Measurements from ENCODE around the gene KIF6.

KIF6 gene

DNA sequence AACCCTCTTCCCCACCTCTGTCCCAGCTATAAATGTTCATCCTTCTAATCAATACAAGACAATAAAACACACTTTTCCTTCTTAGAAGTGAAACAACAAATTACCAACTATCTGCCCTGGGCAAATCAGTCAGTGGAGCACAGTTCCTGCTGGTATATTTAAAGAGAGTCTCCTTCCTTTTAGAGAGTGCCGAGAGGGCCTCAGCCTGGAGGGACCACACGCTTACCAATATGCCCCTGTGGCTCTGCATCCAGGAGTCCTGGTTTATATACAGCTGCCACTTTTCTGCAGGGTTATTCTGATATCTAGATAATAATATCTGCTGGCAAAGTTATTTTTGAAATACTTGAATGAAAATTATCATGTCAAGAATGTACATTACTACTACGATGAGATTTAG, 315.3 kb downstream of the KIF6 start:
- H3K4me1 ChIP-seq (ENCODE audit: control insufficient read depth, insufficient read depth, low read length, unreplicated experiment): no peaks in the 10 kb centered on the region
- H3K79me2 ChIP-seq (ENCODE audit: control insufficient read depth, insufficient read depth, low read length, unreplicated experiment): no peaks in the 10 kb centered on the region
- no peak overlapping the region for H2AFZ ChIP-seq (ENCODE audit: low read length, unreplicated experiment)
- H3K27me3 ChIP-seq (ENCODE audit: insufficient read depth, low read length): no peaks in the 10 kb centered on the region
- H3K4me3 ChIP-seq (ENCODE audit: low read depth, low read length): no peak overlapping the region
- H3K36me3 ChIP-seq (ENCODE audit: insufficient read depth, low read length): no peaks in the 10 kb centered on the region
- H3K27ac ChIP-seq (ENCODE audit: low read depth, low read length): no peak overlapping the region

- no peaks in the 10 kb centered on the region for H3K36me3 ChIP-seq (ENCODE audit: insufficient read depth, low read length)
- H2AFZ ChIP-seq (ENCODE audit: low read length, unreplicated experiment): no peak overlapping the region
- H3K27ac ChIP-seq (ENCODE audit: low read depth, low read length): no peak overlapping the region
- H3K79me2 ChIP-seq (ENCODE audit: control insufficient read depth, insufficient read depth, low read length, unreplicated experiment): no peaks in the 10 kb centered on the region
- H3K4me3 ChIP-seq (ENCODE audit: low read depth, low read length): no peak overlapping the region
- no peaks in the 10 kb centered on the region for H3K27me3 ChIP-seq (ENCODE audit: insufficient read depth, low read length)
- no peaks in the 10 kb centered on the region for H3K4me1 ChIP-seq (ENCODE audit: control insufficient read depth, insufficient read depth, low read length, unreplicated experiment)
These were observed 317.7 kb downstream of the KIF6 start for GRCh38 chr6:39407446-39407993.

DNA sequence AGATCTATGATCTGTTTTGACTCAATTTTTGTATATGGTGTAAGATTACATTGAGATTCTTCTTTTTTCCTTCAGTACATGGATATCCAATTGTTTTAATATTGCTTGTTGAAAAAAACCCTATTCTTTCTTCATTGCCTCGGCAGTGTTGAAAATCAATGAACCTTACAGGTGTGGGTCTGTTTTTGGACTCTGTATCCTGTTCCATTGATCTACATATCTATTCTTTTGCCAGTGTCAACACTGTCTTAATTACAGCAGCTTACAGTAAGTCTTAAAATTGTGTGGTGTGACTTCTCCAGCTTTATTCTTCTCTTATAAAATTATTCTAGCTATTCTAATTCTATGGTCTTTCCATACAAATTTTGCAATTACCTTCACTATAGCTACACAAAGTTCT, 320.9 kb downstream of the KIF6 start:
- Histone ChIP-seq H3K4me1 (ENCODE audit: control insufficient read depth, insufficient read depth, low read length, unreplicated experiment) (no peaks in the 10 kb centered on the region), H2AFZ (ENCODE audit: low read length, unreplicated experiment) (no peak overlapping the region), H3K36me3 (ENCODE audit: insufficient read depth, low read length) (no peaks in the 10 kb centered on the region), H3K4me3 (ENCODE audit: low read depth, low read length) (no peak overlapping the region), H3K27ac (ENCODE audit: low read depth, low read length) (no peak overlapping the region), H3K27me3 (ENCODE audit: insufficient read depth, low read length) (no peaks in the 10 kb centered on the region), H3K79me2 (ENCODE audit: control insufficient read depth, insufficient read depth, low read length, unreplicated experiment) (no peaks in the 10 kb centered on the region)

DNA sequence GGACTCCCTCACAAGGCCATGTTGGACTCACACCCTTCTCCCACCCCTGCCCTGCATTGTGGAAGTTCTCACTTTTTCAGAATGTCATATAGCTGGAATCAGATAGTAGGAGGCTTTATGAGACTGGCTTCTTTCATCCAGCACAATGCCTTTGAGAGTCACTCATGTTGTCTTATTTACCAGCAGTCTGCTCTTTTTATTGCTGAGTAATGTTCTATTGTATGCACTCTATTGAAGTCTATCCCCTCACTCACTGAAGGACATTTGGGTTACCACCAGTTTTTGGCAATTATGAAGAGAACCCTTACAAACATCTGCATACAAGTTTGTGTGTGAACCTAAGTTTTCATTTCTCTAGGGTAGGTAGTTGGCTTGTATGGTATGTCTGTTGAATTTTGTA, 321.9 kb downstream of the KIF6 start:
- Histone ChIP-seq H3K36me3 (ENCODE audit: insufficient read depth, low read length) (no peaks in the 10 kb centered on the region), H2AFZ (ENCODE audit: low read length, unreplicated experiment) (no peak overlapping the region)

GRCh38 chr6:39402239-39402751, 322.9 kb downstream of the KIF6 start:
- Histone ChIP-seq H3K36me3 (ENCODE audit: insufficient read depth, low read length) (no peaks in the 10 kb centered on the region), H3K4me3 (ENCODE audit: low read depth, low read length) (no peak overlapping the region), H3K4me1 (ENCODE audit: control insufficient read depth, insufficient read depth, low read length, unreplicated experiment) (no peaks in the 10 kb centered on the region), H2AFZ (ENCODE audit: low read length, unreplicated experiment) (no peak overlapping the region), H3K27ac (ENCODE audit: low read depth, low read length) (no peak overlapping the region), H3K79me2 (ENCODE audit: control insufficient read depth, insufficient read depth, low read length, unreplicated experiment) (no peaks in the 10 kb centered on the region), H3K27me3 (ENCODE audit: insufficient read depth, low read length) (0 out of 2 replicates have a peak, but pooled peaks cover 3% of the 10 kb centered on the region)

More for the DNA sequence above, 321.9 kb downstream of the KIF6 start:
- no peak overlapping the region for H3K4me3 ChIP-seq (ENCODE audit: low read depth, low read length)
- no peaks in the 10 kb centered on the region for H3K27me3 ChIP-seq (ENCODE audit: insufficient read depth, low read length)
- H3K27ac ChIP-seq (ENCODE audit: low read depth, low read length): no peak overlapping the region
- H3K79me2 ChIP-seq (ENCODE audit: control insufficient read depth, insufficient read depth, low read length, unreplicated experiment): no peaks in the 10 kb centered on the region
- no peaks in the 10 kb centered on the region for H3K4me1 ChIP-seq (ENCODE audit: control insufficient read depth, insufficient read depth, low read length, unreplicated experiment)

- Histone ChIP-seq H3K36me3 (ENCODE audit: insufficient read depth, low read length) (no peaks in the 10 kb centered on the region), H3K27ac (ENCODE audit: low read depth, low read length) (no peak overlapping the region), H3K79me2 (ENCODE audit: control insufficient read depth, insufficient read depth, low read length, unreplicated experiment) (no peaks in the 10 kb centered on the region), H3K4me1 (ENCODE audit: control insufficient read depth, insufficient read depth, low read length, unreplicated experiment) (no peaks in the 10 kb centered on the region), H3K27me3 (ENCODE audit: insufficient read depth, low read length) (0 out of 2 replicates have a peak, but pooled peaks cover 3% of the 10 kb centered on the region), H3K4me3 (ENCODE audit: low read depth, low read length) (no peak overlapping the region), H2AFZ (ENCODE audit: low read length, unreplicated experiment) (no peak overlapping the region)
These were observed 323.8 kb downstream of the KIF6 start for GRCh38 chr6:39401376-39401775.

DNA sequence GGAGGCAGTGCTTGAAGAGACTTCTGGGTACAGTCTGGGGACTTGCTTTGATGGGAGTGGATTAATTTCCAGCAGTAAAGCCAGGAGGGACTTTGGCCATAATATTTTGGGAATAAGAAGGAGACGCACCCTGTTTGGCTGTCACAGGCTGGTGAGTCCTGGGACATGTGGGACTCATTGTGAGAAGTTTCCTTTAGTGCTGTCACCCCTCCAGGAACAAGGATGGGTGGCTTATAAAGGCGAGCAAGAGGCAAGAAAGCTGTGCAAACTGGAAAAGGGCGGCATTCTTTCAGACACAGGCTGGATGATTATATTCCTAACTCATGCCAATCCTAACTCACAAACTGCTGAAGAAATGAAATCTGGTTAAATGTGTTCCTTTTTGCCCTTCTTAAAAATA, 325.2 kb downstream of the KIF6 start:
- Histone ChIP-seq H3K27me3 (ENCODE audit: insufficient read depth, low read length) (0 out of 2 replicates have a peak, but pooled peaks cover 3% of the 10 kb centered on the region), H2AFZ (ENCODE audit: low read length, unreplicated experiment) (no peak overlapping the region), H3K36me3 (ENCODE audit: insufficient read depth, low read length) (no peaks in the 10 kb centered on the region), H3K4me3 (ENCODE audit: low read depth, low read length) (no peak overlapping the region), H3K27ac (ENCODE audit: low read depth, low read length) (no peak overlapping the region), H3K4me1 (ENCODE audit: control insufficient read depth, insufficient read depth, low read length, unreplicated experiment) (no peaks in the 10 kb centered on the region), H3K79me2 (ENCODE audit: control insufficient read depth, insufficient read depth, low read length, unreplicated experiment) (no peaks in the 10 kb centered on the region)

DNA sequence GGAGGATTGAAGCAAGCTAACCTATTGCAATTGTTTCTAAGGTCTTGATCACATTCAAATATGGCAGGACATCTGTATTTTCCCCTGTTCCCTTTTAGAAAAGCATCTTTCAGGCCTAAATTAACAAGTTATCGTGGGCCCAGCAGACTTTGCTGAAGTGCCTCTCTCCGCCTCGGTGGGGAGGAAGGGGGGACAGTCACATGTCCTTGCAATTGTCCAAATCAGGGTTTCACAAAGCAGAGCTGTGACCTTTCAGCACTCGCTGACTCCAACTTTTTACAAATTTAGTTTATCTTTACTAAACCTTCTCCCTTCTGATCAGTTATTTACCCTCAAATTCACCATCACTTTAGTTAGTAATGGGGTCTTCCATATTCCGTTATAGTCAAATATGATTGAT, 328.4 kb downstream of the KIF6 start:
- Histone ChIP-seq H3K4me1 (ENCODE audit: control insufficient read depth, insufficient read depth, low read length, unreplicated experiment) (no peaks in the 10 kb centered on the region), H3K27me3 (ENCODE audit: insufficient read depth, low read length) (0 out of 2 replicates have a peak, but pooled peaks cover 3% of the 10 kb centered on the region), H2AFZ (ENCODE audit: low read length, unreplicated experiment) (no peak overlapping the region), H3K4me3 (ENCODE audit: low read depth, low read length) (no peak overlapping the region), H3K27ac (ENCODE audit: low read depth, low read length) (no peak overlapping the region), H3K79me2 (ENCODE audit: control insufficient read depth, insufficient read depth, low read length, unreplicated experiment) (no peaks in the 10 kb centered on the region), H3K36me3 (ENCODE audit: insufficient read depth, low read length) (no peaks in the 10 kb centered on the region)

DNA sequence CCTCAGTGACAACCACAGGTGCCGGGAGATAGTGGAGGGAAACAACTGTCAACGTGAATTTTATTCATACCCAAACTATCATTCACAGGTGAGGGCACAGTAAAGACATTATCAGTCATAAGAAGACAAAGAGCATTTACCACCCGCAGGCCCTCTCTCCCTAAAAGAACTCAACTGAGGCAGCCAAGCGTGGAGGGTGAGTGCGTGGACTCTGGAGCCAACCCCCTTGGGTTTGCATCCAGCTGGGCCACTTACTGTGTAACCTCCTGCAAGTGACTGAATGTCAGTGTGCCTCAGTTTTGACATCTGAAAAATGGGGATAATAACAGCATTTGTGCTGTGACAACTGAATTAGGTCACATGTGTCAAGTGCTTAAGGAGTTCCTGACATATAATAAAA, 332.1 kb downstream of the KIF6 start:
- Histone ChIP-seq H3K4me1 (ENCODE audit: control insufficient read depth, insufficient read depth, low read length, unreplicated experiment) (no peaks in the 10 kb centered on the region), H3K4me3 (ENCODE audit: low read depth, low read length) (no peak overlapping the region), H3K27me3 (ENCODE audit: insufficient read depth, low read length) (0 out of 2 replicates have a peak, but pooled peaks cover 3% of the 10 kb centered on the region), H3K27ac (ENCODE audit: low read depth, low read length) (no peak overlapping the region), H2AFZ (ENCODE audit: low read length, unreplicated experiment) (no peak overlapping the region), H3K79me2 (ENCODE audit: control insufficient read depth, insufficient read depth, low read length, unreplicated experiment) (no peaks in the 10 kb centered on the region), H3K36me3 (ENCODE audit: insufficient read depth, low read length) (no peaks in the 10 kb centered on the region)

- no peaks in the 10 kb centered on the region for H3K36me3 ChIP-seq (ENCODE audit: insufficient read depth, low read length)
These were observed 334.0 kb downstream of the KIF6 start for GRCh38 chr6:39391182-39391581.

DNA sequence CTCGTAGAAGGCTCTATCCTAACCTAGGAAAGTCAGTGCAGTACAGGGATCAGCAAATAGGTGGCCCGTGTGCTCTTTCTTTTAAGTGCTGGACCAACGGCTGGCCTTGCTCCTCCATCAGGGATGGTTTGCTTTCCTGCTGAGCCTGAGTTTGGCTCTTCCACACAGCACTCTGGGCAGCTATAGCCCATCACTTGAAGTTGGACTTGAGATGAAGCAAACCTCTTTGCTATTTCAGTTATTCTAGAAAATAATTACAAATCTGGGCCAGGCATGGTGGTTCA, 335.8 kb downstream of the KIF6 start:
- Histone ChIP-seq H3K4me3 (ENCODE audit: low read depth, low read length) (no peak overlapping the region), H3K4me1 (ENCODE audit: control insufficient read depth, insufficient read depth, low read length, unreplicated experiment) (no peaks in the 10 kb centered on the region), H3K79me2 (ENCODE audit: control insufficient read depth, insufficient read depth, low read length, unreplicated experiment) (no peaks in the 10 kb centered on the region), H2AFZ (ENCODE audit: low read length, unreplicated experiment) (no peak overlapping the region), H3K27me3 (ENCODE audit: insufficient read depth, low read length) (0 out of 2 replicates have a peak, but pooled peaks cover 3% of the 10 kb centered on the region), H3K27ac (ENCODE audit: low read depth, low read length) (no peak overlapping the region), H3K36me3 (ENCODE audit: insufficient read depth, low read length) (no peaks in the 10 kb centered on the region)

More at GRCh38 chr6:39391182-39391581, 334.0 kb downstream of the KIF6 start:
- Histone ChIP-seq H3K4me3 (ENCODE audit: low read depth, low read length) (no peak overlapping the region), H3K27me3 (ENCODE audit: insufficient read depth, low read length) (no peaks in the 10 kb centered on the region), H2AFZ (ENCODE audit: low read length, unreplicated experiment) (no peak overlapping the region), H3K4me1 (ENCODE audit: control insufficient read depth, insufficient read depth, low read length, unreplicated experiment) (no peaks in the 10 kb centered on the region), H3K27ac (ENCODE audit: low read depth, low read length) (no peak overlapping the region), H3K79me2 (ENCODE audit: control insufficient read depth, insufficient read depth, low read length, unreplicated experiment) (no peaks in the 10 kb centered on the region)
